Epidermal melanocyte (primary cell): Measurements from ENCODE around the gene GSTA2.
"Not testable (repeated sequence)": the region's sequence is repeated elsewhere in the genome, so short reads cannot be mapped to it uniquely, and the experiment has no call there.

ENCODE experiments used
- DNase-seq: peaks from one replicate; pipeline ENCODE4 v3.0.0; 2011; ENCODE audit warnings: low spot score; ENCODE audit not compliant: insufficient read length

The GSTA2 gene

GRCh38 chr6:52763322-52763916 is at the start of gene GSTA2:
TSS of gene GSTA2 (minus strand) at chr6:52763475. CDS start at chr6:52757947, 5,528 bp downstream.
- not testable (repeated sequence) for DNase-seq

- DNase-seq: not testable (repeated sequence)
Observed at GRCh38 chr6:52809777-52810176, 46.5 kb upstream of the GSTA2 start.

GRCh38 chr6:52808660-52809059 is 45.4 kb upstream of the GSTA2 start:
- no peak for DNase-seq

GRCh38 chr6:52803668-52804255 is 40.5 kb upstream of the GSTA2 start, which contains the start of gene GSTA1:
TSS of gene GSTA1 (minus strand) at chr6:52803816. CDS start at chr6:52799267, 4,549 bp downstream.
- not testable (repeated sequence) for DNase-seq

GRCh38 chr6:52802806-52803205 is 39.5 kb upstream of the GSTA2 start:
- DNase-seq: no peak

GRCh38 chr6:52801188-52801841 is 38.0 kb upstream of the GSTA2 start:
- DNase-seq: no peak

GRCh38 chr6:52799272-52799671 is 36.0 kb upstream of the GSTA2 start:
- not testable (repeated sequence) for DNase-seq

GRCh38 chr6:52794366-52794765 is 31.1 kb upstream of the GSTA2 start:
- not testable (repeated sequence) for DNase-seq

- no peak for DNase-seq
Observed at GRCh38 chr6:52790861-52791260, 27.6 kb upstream of the GSTA2 start.

- not testable (repeated sequence) for DNase-seq
Observed at GRCh38 chr6:52789658-52790057, 26.4 kb upstream of the GSTA2 start.

GRCh38 chr6:52788478-52788877 is 25.2 kb upstream of the GSTA2 start:
- DNase-seq: no peak

GRCh38 chr6:52787917-52788316 is 24.6 kb upstream of the GSTA2 start:
- no peak for DNase-seq

GRCh38 chr6:52786249-52786956 is 23.1 kb upstream of the GSTA2 start:
- DNase-seq: no peak

GRCh38 chr6:52782696-52783274 is 19.5 kb upstream of the GSTA2 start:
- DNase-seq: not testable (repeated sequence)

GRCh38 chr6:52782209-52782608 is 18.9 kb upstream of the GSTA2 start:
- not testable (repeated sequence) for DNase-seq

- DNase-seq: no peak
Observed at GRCh38 chr6:52779237-52779636, 16.0 kb upstream of the GSTA2 start.

GRCh38 chr6:52776711-52777351 is 13.6 kb upstream of the GSTA2 start:
- DNase-seq: not testable (repeated sequence)

- DNase-seq: not testable (repeated sequence)
Observed at GRCh38 chr6:52769399-52769798, 6.1 kb upstream of the GSTA2 start.

GRCh38 chr6:52767658-52768057 is 4.4 kb upstream of the GSTA2 start:
- DNase-seq: not testable (repeated sequence)

- DNase-seq: not testable (repeated sequence)
Observed at GRCh38 chr6:52761673-52762491, 1.4 kb downstream of the GSTA2 start.
